Activated CD4-positive, CD25-positive, alpha-beta regulatory T cell treated with anti-CD3 and anti-CD28 coated beads, Interleukin-2, amount 50 U/mL, for 72 hours (primary cell): Measurements from ENCODE around the gene C11orf54.
A peak's percentile ranks its signal among the peaks of the same experiment; 100 is the strongest.

Source experiments
- DNase-seq: peaks from one replicate; pipeline ENCODE4 v3.0.0; 2021

C11orf54 gene

DNA sequence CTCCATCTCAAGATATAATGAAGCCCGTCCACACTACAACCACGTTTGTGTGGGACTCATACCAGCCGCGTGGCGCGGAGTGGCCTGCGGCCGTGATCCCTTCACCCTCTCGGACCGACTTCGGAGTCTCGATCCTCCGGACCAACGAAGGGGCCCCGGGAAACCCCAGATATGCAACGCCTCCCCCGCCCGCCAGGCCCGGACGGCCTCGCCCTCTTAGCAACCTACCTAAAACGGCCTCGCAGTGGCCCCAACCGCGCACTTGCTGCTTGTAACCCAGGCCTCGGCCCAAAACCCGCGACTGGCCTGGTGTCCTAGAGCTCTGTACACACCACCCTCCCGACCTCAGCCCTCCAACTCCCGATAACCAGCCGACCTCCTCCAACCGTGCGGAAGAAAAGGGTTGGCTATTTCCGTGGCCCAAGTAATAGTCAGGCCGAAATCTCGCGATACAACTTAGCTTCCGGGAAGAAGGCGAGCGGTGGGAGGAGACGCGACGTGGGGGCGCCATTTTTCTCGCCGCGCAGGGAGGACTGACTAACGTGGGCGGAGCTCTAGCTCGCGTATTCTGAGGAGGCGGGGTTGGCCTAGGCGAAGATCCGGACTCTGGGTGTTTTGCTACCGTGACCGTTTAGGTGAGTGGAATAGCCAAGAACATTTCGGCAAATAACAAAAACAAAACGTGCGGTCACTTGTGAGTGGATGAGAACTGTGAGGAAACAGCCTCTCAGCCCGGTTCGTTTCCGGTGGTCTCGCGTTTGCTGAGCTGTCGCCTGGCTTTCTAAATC is at the start of gene C11orf54, which contains the start of gene TAF1D:
C11orf54 (plus strand) TSS at position 579 of the 788 bp plus-strand sequence. CDS start 5,722 bp downstream, outside the sequence.
TAF1D (minus strand) TSS at position 402 of the 788 bp plus-strand sequence. CDS start 2,191 bp downstream, outside the sequence.
- DNase-seq = peak; percentile 94

GRCh38 chr11:93694109-93694508 is 47.4 kb upstream of the C11orf54 start:
- no peak for DNase-seq

DNA sequence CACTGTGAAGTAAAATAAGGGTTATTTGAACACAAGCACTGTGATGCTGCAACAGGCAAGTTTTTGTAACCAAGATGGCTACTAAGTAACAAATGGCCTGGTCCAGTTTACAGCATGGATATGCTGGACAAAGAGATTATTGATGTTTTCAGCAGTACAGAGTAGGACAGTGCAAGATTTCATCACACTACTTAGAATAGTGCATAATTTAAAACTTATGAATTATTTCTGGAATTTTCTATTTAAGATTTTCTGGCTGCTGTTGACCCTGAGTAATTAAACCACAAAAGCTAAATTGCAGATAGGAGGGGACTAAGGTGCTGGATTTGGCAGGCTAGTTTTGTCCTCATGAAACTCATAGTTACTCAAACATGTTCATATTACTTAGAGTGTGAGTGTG is 46.9 kb upstream of the C11orf54 start:
- DNase-seq = no peak

GRCh38 chr11:93697611-93698010 is 43.9 kb upstream of the C11orf54 start:
- no peak for DNase-seq

DNA sequence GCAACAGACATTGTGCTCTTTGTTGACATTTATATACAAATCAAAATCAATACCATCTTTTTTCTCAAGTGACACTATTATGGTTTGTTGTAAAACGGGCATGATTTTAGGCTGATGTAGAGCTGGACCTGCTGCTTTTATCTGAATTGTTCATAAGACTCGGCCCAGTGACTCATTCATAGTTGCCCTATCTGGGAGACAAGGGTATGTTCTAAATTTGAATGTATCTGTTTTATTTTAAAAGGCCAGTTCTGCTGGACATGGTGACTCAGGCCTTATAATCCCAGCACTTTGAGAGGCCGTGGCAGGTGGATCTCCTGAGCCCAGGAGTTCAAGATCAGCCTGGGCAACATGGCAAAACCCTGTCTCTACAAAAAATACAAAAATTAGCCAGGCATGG is 40.6 kb upstream of the C11orf54 start:
- no peak for DNase-seq

- no peak for DNase-seq
Measured at GRCh38 chr11:93704237-93704636, 37.2 kb upstream of the C11orf54 start.

DNA sequence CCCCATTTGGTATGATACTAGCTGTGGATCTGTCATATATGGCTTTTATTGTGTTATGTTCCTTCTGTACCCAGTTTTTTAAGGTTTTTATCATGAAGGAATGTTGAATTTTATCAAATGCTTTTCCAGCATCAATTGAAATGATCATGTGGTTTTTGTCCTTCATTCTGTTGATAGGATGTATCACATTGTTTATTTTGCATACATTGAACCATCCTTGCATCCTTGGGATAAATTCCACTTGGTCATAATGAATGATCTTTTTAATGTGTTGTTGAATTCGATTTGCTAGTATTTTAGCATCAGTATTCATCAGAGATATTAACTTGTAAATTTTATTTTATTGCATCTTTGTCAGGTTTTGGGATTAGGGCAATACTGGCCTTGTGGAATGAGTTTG is 31.2 kb upstream of the C11orf54 start:
- no peak for DNase-seq

- DNase-seq = no peak
Measured at GRCh38 chr11:93712678-93713077, 28.8 kb upstream of the C11orf54 start.

DNA sequence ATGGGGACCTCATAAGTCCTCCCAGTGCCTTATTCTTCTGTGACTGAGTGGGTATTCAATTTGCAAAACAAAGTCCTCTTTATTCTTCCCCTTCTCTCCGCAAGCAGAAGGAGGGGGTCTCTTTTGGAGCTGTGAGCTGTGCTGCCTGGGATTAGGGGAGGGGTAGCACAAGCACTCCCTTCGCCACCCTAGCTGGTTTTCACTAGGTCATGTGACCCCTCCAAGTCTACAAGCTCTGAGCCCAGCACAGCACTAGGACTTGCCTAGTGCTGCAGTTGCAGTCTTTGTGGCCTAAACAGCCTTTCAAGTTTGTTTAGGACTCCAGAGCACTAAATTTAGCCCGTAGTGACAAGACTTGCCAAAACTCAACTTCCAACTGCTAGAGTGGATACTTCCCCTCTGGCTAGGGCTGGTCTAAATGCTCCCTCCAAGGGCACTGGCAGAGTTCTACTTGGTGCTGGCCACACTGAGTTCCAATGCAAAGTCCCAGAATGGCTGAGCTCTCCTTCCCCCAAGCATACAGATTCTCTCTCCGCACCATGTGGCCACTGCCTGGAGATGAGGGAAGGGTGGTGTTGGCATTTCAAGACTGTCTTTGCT is 25.6 kb upstream of the C11orf54 start:
- no peak for DNase-seq

GRCh38 chr11:93717501-93717900 is 24.0 kb upstream of the C11orf54 start:
- DNase-seq = no peak

DNA sequence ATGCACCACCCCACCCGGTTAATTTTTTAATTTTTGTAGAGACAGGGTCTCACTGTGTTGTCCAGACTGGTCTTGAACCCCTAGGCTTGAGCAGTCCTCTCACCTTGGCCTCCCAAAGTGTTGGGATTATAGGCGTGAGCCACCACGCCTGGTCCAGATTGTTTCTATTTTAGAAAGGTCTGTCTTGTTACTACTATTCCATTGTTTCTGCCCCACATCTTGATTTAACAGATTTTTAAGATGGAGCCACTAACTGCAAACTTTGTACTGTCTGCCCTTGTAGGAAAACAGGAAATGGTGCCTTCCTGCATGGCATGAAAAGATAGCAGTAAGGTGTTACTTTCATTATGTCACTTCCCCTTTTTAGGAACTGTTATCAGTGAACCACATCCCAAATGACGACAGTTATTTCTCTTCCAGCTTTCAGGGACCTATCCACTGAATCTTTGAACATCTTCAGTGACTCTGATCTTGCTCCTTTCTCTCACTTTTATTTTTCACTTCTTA is 23.4 kb upstream of the C11orf54 start:
- no peak for DNase-seq

GRCh38 chr11:93719310-93719709 is 22.2 kb upstream of the C11orf54 start:
- DNase-seq = no peak

- DNase-seq = no peak
Measured at GRCh38 chr11:93720522-93720921, 20.9 kb upstream of the C11orf54 start.

DNA sequence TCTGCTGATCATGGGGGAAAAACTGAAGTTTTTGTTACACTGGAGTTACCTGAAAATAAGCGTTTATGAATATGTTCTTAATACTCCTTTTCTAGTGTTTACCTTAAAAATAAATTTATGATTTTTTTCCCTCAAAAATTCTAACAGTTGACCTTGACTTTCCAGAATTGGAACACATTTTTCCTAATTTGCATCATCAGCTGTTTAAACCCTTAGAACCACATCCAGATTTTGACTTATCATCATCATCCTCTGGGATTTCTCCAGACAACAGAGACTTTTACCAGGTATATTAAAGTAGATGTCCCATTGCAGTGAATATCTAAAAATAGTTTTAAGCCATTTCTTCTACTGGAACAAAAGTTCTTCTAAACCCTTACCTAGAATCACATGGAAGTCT is 17.4 kb upstream of the C11orf54 start:
- no peak for DNase-seq

GRCh38 chr11:93727985-93728791 is 13.3 kb upstream of the C11orf54 start:
- DNase-seq = no peak

- DNase-seq = no peak
Measured at GRCh38 chr11:93728792-93729128, 12.7 kb upstream of the C11orf54 start.

DNA sequence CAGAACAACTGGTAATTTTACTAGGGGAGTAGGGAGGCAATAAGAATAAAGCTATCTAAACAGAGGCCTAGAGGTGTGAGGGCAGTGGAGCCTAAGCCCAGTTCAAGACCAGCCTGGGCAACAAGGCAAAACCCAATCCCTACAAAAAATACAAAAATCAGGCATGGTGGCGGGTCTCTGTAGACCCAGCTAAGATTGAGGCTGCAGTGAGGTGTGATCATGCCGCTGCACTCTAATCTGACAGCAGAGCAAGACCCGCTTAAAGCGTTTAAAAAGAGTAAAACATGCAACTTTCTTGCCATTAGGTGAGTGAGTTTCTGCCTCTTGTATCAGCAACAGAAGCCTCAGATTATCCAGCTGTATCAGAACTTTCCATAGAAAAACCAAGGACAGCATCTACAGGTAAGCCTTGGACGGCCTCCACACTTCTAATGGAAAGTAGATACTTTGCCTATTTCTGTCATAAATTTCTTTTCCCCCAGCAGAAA is 12.3 kb upstream of the C11orf54 start:
- no peak for DNase-seq

GRCh38 chr11:93730108-93731107 is 11.1 kb upstream of the C11orf54 start:
- no peak for DNase-seq

DNA sequence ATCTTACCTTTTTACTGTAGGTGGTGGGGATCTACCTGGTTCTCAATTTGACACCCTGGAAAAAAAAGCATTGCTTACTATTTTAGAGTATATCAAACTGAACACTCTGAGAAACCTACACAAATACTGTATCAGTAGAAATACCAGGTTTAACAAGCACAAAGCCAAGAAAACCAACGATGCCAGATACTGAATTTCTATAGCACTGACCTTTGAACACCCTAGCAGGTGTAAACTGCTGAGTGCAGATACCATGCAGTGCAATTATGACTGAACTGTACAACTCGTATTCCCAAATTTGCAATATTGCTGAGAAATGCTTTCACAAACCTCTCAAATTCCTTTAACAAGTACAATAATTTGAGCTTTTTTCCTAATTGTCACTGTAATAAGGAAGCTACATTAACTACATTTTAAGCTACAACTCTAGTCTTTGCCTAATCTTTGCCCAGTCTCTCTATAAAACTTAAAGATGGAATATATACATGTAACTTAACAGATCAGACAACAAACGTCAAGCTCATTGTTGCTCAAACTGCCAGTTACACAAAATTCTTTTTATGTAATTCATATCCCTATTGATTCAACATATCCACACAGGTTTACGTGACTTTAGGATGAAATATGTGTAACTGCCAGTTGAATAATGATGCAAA is 9.1 kb upstream of the C11orf54 start:
- DNase-seq = no peak

DNA sequence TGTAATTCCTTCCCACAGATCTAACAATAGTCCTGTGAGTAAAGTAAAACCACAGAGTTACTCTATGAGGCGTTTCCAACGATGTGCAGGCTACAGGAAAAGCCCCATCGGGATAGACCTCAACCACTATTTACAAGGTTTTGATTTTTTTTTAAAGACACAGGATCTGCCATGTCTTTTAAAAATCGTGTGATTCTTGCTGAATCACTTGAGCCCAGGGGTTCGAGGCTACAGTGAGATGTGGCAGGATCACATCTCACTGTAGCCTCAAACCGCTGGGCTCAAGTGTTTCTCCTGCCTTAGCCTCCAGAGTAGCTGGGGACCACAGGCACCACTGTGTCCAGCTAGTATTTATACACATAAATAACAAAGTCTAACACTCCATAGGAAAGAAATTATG is 8.0 kb upstream of the C11orf54 start:
- no peak for DNase-seq

GRCh38 chr11:93734427-93735222 is 6.8 kb upstream of the C11orf54 start:
- no peak for DNase-seq
